Measurements from ENCODE around the gene TMEM115. TPM values are rescaled to one million over a fixed set of nuclear protein-coding genes. Genes with fewer than 3 reads are reported as not detected.

Gene TMEM115
- total RNA-seq, 1 donor from 2014 or later = 17.8 TPM

- no peaks in the 10 kb centered on the region for H3K9me3 Mint-ChIP-seq
- no peaks in the 10 kb centered on the region for H3K27me3 Mint-ChIP-seq (ENCODE audit: low read depth)
- H3K4me3 Mint-ChIP-seq (ENCODE audit: low read depth) = no peak overlapping the region
- H3K4me1 Mint-ChIP-seq (ENCODE audit: low read depth) = peaks cover 29% of the 10 kb centered on the region
- intact Hi-C loops (cut with micrococcal nuclease) = no loop called here
- H3K36me3 Mint-ChIP-seq (ENCODE audit: low read depth) = peaks cover 29% of the 10 kb centered on the region
- no peak for DNase-seq (ENCODE audit: low spot score)
- H3K27ac Mint-ChIP-seq = no peak overlapping the region
These were observed 16.3 kb downstream of the TMEM115 start for GRCh38 chr3:50342813-50343633.

DNA sequence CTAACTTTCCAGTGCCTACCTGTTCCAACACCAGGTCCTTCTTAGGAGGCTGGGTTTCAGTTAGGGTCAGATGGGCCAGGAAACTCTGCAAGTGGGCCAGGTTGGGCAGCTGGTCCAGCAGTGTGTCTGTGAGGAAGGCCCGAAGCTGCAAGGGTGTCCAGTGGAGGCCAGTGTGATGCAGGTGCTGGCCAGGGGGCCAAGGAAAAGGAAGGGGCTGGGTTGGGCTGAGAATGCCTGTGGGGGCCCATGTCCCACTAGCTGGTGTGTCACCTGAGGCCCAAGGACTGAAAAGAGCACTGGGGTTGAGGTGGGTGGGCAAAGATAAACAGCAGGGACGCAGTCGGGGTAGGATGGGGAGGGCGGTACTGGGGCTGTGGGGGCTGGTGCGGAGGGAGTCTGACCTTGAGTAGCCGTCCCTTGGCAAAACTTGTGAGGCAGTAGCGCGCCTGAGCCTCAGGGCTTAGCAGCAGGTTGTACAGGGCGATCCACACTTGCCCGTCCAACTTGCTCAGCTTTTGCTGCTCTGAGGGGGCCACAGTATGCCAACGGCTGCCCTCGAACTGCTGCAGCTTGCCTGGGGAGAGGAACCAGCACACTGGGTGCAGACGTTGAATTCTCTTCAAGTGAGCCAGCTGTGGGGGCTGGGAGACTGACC lies 17.2 kb downstream of the TMEM115 start:
- Mint-ChIP-seq H3K4me1 (ENCODE audit: low read depth) (peaks cover 25% of the 10 kb centered on the region), H3K27ac (peak overlapping the region; percentile 96), H3K27me3 (ENCODE audit: low read depth) (no peaks in the 10 kb centered on the region), H3K9me3 (no peaks in the 10 kb centered on the region), H3K4me3 (ENCODE audit: low read depth) (peak overlapping the region; percentile 95), H3K36me3 (ENCODE audit: low read depth) (peaks cover 28% of the 10 kb centered on the region)
- intact Hi-C loops (cut with micrococcal nuclease) = loop anchor here (2.0 kb wide), 1 partner anchor 17 kb away; the partner anchor contains the start of gene TMEM115
- no peak for DNase-seq (ENCODE audit: low spot score)

GRCh38 chr3:50341537-50341936 lies 17.8 kb downstream of the TMEM115 start:
- H3K9me3 Mint-ChIP-seq = no peaks in the 10 kb centered on the region
- peaks cover 32% of the 10 kb centered on the region for H3K36me3 Mint-ChIP-seq (ENCODE audit: low read depth)

GRCh38 chr3:50340448-50341329 lies 18.6 kb downstream of the TMEM115 start, which contains the start of gene RASSF1:
Gene RASSF1, minus strand, starts transcription at chr3:50340836. Its CDS starts 31 bp downstream, at chr3:50340805.
- Mint-ChIP-seq H3K4me3 (ENCODE audit: low read depth) (peak within 1 kb of the TSS; percentile 95), H3K27me3 (ENCODE audit: low read depth) (no peaks in the 10 kb centered on the region), H3K27ac (peak within 1 kb of the TSS; percentile 96), H3K9me3 (no peaks in the 10 kb centered on the region), H3K4me1 (ENCODE audit: low read depth) (peaks cover 30% of the 10 kb centered on the region), H3K36me3 (ENCODE audit: low read depth) (peaks cover 41% of the 10 kb centered on the region)
- intact Hi-C loops (cut with micrococcal nuclease) = loop anchor here (2.0 kb wide), 1 partner anchor 18 kb away; the partner anchor contains the start of gene TMEM115
- DNase-seq (ENCODE audit: low spot score) = peak; percentile 82

More at GRCh38 chr3:50341537-50341936, 17.8 kb downstream of the TMEM115 start:
- Mint-ChIP-seq H3K4me3 (ENCODE audit: low read depth) (peak overlapping the region; percentile 95), H3K27me3 (ENCODE audit: low read depth) (no peaks in the 10 kb centered on the region), H3K4me1 (ENCODE audit: low read depth) (peaks cover 25% of the 10 kb centered on the region), H3K27ac (peak overlapping the region; percentile 96)
- intact Hi-C loops (cut with micrococcal nuclease) = loop anchor here (2.0 kb wide), 1 partner anchor 17 kb away; the partner anchor contains the start of gene TMEM115
- no peak for DNase-seq (ENCODE audit: low spot score)

DNA sequence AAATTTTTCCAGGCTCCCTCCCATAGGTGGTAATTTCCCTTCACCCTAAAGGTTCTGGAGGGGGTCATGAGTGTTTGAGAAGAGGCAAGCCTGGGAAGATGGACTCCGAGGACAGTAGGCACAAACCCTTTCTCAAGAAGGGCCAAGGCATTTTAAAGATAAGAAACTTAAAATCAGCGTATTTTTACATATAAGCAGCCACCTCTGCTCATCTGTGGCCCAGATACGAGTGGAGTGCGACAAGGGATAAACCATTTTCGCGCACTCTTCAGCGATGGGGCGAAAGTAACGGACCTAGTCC lies 19.2 kb downstream of the TMEM115 start:
- no peaks in the 10 kb centered on the region for H3K9me3 Mint-ChIP-seq

GRCh38 chr3:50339485-50340146 lies 19.7 kb downstream of the TMEM115 start:
- Mint-ChIP-seq H3K27ac (peak overlapping the region; percentile 93), H3K4me1 (ENCODE audit: low read depth) (peaks cover 32% of the 10 kb centered on the region)
- intact Hi-C loops (cut with micrococcal nuclease) = loop anchor here (2.0 to 5.0 kb wide), 3 partner anchors 19 to 263 kb away; partner anchors contain the start of genes GNAI2 and TMEM115

More for the DNA sequence above, 19.2 kb downstream of the TMEM115 start:
- Mint-ChIP-seq H3K4me3 (ENCODE audit: low read depth) (peak overlapping the region; percentile 95), H3K4me1 (ENCODE audit: low read depth) (peaks cover 34% of the 10 kb centered on the region), H3K27me3 (ENCODE audit: low read depth) (no peaks in the 10 kb centered on the region), H3K27ac (peak overlapping the region; percentile 93), H3K36me3 (ENCODE audit: low read depth) (peaks cover 47% of the 10 kb centered on the region)
- intact Hi-C loops (cut with micrococcal nuclease) = loop anchor here (2.0 kb wide), 1 partner anchor 19 kb away; the partner anchor contains the start of gene TMEM115
- no peak for DNase-seq (ENCODE audit: low spot score)

GRCh38 chr3:50338965-50339364 lies 20.4 kb downstream of the TMEM115 start:
- H3K27ac Mint-ChIP-seq = peak overlapping the region; percentile 93
- H3K9me3 Mint-ChIP-seq = no peaks in the 10 kb centered on the region
- no peaks in the 10 kb centered on the region for H3K27me3 Mint-ChIP-seq (ENCODE audit: low read depth)
- no peak for DNase-seq (ENCODE audit: low spot score)
- H3K4me1 Mint-ChIP-seq (ENCODE audit: low read depth) = peaks cover 36% of the 10 kb centered on the region
- H3K4me3 Mint-ChIP-seq (ENCODE audit: low read depth) = peak overlapping the region; percentile 95
- intact Hi-C loops (cut with micrococcal nuclease) = loop anchor here (1.0 to 5.0 kb wide), 3 partner anchors 11 to 263 kb away; partner anchors contain the start of genes CYB561D2, GNAI2 and NPRL2
- peaks cover 57% of the 10 kb centered on the region for H3K36me3 Mint-ChIP-seq (ENCODE audit: low read depth)

More at GRCh38 chr3:50339485-50340146, 19.7 kb downstream of the TMEM115 start:
- H3K27me3 Mint-ChIP-seq (ENCODE audit: low read depth) = no peaks in the 10 kb centered on the region
- H3K4me3 Mint-ChIP-seq (ENCODE audit: low read depth) = peak overlapping the region; percentile 95
- H3K9me3 Mint-ChIP-seq = no peaks in the 10 kb centered on the region
- DNase-seq (ENCODE audit: low spot score) = no peak
- H3K36me3 Mint-ChIP-seq (ENCODE audit: low read depth) = peaks cover 50% of the 10 kb centered on the region

DNA sequence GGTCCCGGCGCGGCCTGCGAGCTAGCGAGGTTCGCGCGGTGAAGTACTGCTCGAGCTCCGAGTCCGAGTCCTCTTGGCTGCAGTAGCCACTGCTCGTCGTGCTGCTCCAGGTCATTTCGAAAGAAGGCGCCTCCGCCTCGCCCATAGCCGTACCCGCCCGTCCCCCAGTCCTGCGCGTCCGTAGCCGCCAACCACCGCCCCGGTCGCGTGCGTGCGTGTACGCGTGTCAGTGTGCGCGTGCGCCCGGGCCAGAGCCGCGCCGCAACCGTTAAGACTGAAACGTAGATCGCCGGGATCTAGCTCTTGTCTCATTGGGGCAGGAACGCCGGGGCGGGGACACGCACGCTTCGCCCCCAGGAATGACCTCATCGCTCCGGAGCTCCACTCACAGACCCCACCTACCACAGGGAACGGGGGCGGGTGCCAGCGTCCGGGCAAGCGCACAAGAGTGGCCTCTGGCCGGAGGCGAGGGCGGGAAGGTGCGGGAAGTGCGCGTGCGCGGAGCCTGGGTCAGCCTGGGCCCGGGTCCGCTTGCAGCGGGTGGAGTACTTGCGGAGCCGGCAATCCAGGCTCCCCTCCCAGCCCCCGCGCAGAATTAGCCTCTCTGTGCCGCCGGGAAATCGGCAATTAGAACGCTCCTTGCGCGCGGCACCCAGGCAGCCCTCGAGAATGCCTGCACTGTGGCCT lies 22.0 kb downstream of the TMEM115 start:
- peaks cover 41% of the 10 kb centered on the region for H3K4me1 Mint-ChIP-seq (ENCODE audit: low read depth)

GRCh38 chr3:50336452-50337174 lies 22.7 kb downstream of the TMEM115 start:
- no peaks in the 10 kb centered on the region for H3K27me3 Mint-ChIP-seq (ENCODE audit: low read depth)
- peak overlapping the region; percentile 95 for H3K4me3 Mint-ChIP-seq (ENCODE audit: low read depth)
- no peaks in the 10 kb centered on the region for H3K9me3 Mint-ChIP-seq
- H3K36me3 Mint-ChIP-seq (ENCODE audit: low read depth) = peaks cover 70% of the 10 kb centered on the region
- intact Hi-C loops (cut with micrococcal nuclease) = loop anchor here (1.0 to 5.0 kb wide), 5 partner anchors 8 to 266 kb away; partner anchors contain the start of genes GNAI2, HYAL3, IFRD2 and NAA80
- peak overlapping the region; percentile 96 for H3K27ac Mint-ChIP-seq
- DNase-seq (ENCODE audit: low spot score) = no peak
- H3K4me1 Mint-ChIP-seq (ENCODE audit: low read depth) = peaks cover 41% of the 10 kb centered on the region

More for the DNA sequence above, 22.0 kb downstream of the TMEM115 start:
- intact Hi-C loops (cut with micrococcal nuclease) = loop anchor here (1.0 to 5.0 kb wide), 5 partner anchors 9 to 265 kb away; partner anchors contain the start of genes GNAI2, HYAL3, IFRD2 and NAA80
- no peaks in the 10 kb centered on the region for H3K9me3 Mint-ChIP-seq
- peak overlapping the region; percentile 93 for H3K27ac Mint-ChIP-seq
- H3K27me3 Mint-ChIP-seq (ENCODE audit: low read depth) = no peaks in the 10 kb centered on the region
- peak overlapping the region; percentile 95 for H3K4me3 Mint-ChIP-seq (ENCODE audit: low read depth)
- peak; percentile 97 for DNase-seq (ENCODE audit: low spot score)
- peaks cover 63% of the 10 kb centered on the region for H3K36me3 Mint-ChIP-seq (ENCODE audit: low read depth)

GRCh38 chr3:50334339-50335075 lies 24.8 kb downstream of the TMEM115 start:
- Mint-ChIP-seq H3K4me1 (ENCODE audit: low read depth) (peaks cover 33% of the 10 kb centered on the region), H3K9me3 (no peaks in the 10 kb centered on the region), H3K4me3 (ENCODE audit: low read depth) (peak overlapping the region; percentile 56), H3K27me3 (ENCODE audit: low read depth) (no peaks in the 10 kb centered on the region), H3K27ac (peak overlapping the region; percentile 86), H3K36me3 (ENCODE audit: low read depth) (peaks cover 83% of the 10 kb centered on the region)
- DNase-seq (ENCODE audit: low spot score) = no peak
- intact Hi-C loops (cut with micrococcal nuclease) = loop anchor here (5.0 kb wide), 2 partner anchors 97 to 268 kb away; partner anchors contain the start of gene GNAI2
